Neural progenitor cell (in vitro differentiated cells): Measurements from ENCODE around the gene SPATA25.

Experiments used
- EZH2 ChIP-seq: fragments of 200-600 bp; sonication (generic); IDR thresholded peaks from 2 replicates; pipeline ENCODE4 v1.6.1; 2017; ENCODE audit warnings: antibody characterized with exemption, mild to moderate bottlenecking, moderate library complexity
- TF ChIP-seq, protein P1 (sequence below): fragments of 200-600 bp; sonication (generic); IDR thresholded peaks from 2 replicates; pipeline ENCODE4 v1.5.1; 2017; ENCODE audit warnings: antibody characterized with exemption, mild to moderate bottlenecking

GRCh38 chr20:45842169-45842812 lies 45.1 kb downstream of the SPATA25 start:
- no peak for TF ChIP-seq EZH2
- TF ChIP-seq, protein P1, sequence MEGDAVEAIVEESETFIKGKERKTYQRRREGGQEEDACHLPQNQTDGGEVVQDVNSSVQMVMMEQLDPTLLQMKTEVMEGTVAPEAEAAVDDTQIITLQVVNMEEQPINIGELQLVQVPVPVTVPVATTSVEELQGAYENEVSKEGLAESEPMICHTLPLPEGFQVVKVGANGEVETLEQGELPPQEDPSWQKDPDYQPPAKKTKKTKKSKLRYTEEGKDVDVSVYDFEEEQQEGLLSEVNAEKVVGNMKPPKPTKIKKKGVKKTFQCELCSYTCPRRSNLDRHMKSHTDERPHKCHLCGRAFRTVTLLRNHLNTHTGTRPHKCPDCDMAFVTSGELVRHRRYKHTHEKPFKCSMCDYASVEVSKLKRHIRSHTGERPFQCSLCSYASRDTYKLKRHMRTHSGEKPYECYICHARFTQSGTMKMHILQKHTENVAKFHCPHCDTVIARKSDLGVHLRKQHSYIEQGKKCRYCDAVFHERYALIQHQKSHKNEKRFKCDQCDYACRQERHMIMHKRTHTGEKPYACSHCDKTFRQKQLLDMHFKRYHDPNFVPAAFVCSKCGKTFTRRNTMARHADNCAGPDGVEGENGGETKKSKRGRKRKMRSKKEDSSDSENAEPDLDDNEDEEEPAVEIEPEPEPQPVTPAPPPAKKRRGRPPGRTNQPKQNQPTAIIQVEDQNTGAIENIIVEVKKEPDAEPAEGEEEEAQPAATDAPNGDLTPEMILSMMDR = no peak
